ENCODE data around the gene RMC1.
A peak's percentile ranks its signal among the peaks of the same experiment; 100 is the strongest.
"Not testable (repeated sequence)": the region's sequence is repeated elsewhere in the genome, so short reads cannot be mapped to it uniquely, and the experiment has no call there.

Gene RMC1

DNA sequence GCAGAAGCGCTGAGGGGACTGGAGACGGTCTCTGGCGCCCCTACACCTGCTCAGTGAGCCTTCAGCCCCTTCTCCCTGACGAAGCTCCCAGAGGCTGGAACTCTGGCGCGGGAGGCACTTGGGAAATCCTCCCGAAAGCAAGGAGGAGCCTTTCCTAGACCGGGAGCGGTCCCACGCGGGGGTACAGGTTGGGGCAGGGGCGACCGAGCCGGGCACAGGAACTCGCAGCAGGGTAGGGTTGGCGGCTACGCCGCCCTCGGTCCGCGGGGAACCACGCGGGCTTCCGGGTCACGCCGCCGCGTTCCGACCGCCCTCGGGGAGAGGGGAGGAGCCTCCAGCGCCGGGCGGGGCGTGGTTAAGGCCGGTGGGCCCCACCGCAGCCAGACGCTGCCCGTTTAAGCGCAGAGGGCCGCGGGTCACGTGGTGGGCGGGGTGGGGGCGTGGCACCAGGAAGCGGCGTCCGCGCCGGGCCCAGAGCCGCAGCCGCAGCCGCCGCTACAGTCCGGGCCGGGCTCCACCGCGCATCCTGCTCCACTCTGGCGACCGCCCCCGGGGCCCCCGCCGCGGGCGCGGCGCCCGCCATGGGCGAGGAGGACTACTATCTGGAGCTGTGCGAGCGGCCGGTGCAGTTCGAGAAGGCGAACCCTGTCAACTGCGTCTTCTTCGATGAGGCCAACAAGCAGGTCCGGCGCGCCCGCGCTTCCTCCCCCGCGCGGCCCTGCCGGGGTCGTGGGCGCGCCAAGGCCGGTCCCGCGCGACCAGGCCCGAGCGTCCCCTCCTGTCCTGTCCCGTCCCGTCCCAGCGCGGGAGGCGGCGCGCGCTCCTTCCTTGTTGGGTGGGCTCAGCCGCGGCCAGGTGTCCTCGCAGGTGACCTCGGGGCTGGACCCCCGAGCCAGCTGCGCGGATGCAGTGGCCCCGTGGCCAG lies at the start of gene RMC1:
Gene RMC1 (plus strand): TSS at position 474 of the 925 bp plus-strand sequence. CDS start 108 bp downstream, at position 582.
- peak; percentile 98 for DNase-seq (ENCODE audit: low read depth)

DNA sequence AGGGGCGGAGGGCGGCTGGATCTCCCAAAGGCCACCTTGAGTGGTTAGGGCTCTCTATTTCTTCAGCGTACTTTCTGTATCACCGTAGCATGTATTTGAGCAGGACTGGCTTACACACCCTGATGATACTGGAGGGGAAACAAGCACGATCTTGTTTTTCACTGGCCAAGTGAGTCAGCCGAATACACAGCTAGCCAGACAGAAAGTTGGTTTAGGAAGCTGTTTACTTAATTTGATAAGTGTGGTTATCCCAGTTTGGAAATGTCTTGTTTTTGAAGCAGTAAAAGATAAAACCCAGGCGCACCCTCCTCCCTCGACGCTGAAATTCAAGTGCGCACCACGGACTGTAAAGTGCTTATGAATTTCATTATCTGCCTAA lies 49.6 kb upstream of the RMC1 start:
- DNase-seq (ENCODE audit: low read depth): no peak

DNA sequence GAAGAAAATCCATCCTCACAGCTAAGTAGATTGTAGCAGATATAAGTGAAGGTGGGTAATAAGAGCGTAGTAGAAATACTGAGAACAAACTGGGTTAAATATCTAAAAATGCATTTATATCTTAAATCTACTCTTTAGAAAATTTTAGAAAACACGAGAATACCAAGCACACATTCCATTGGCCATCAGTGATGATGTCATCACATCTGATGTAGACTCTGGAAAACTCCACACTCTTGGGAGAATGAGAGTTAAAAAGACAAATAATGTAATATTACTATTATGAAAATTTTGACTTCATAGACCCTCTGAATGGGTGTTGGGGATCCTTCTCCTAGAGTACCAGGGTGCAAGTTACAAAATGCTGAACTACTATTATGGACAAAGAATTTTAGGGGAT lies 46.5 kb upstream of the RMC1 start:
- DNase-seq (ENCODE audit: low read depth): no peak

DNA sequence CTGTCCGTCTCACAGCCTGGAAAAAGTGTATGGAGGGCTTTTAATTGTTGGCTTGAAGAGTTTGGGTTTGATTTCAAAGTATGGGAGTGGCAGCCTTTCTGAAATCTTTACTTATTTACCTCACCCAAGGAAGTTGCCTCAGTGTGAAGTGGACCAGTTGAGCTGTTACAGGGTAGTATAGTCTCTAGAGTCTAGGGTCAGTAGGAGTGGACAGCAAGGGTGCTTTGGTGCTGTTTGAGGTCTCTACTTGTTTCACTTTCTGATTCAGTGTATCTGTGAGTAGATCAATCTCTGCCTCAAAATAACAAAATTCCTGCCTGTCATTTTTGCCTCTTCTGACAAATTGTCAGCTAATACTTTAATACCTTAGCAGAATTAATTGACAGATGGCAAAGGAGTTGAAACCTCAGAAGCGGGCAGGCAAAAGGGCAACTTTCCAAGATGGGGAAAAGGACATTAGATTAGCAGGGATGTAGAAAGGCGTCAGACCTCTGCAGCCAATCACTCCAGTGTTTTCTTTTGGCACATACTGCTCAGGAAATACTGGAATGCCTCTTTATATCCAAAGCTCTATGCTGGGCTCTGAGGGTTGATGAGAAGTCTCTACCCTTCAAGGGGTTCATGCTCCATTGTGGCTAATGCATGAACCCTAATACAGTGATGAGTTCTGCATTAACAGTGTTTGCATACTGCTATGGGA lies 44.3 kb upstream of the RMC1 start:
- DNase-seq (ENCODE audit: low read depth): no peak

DNA sequence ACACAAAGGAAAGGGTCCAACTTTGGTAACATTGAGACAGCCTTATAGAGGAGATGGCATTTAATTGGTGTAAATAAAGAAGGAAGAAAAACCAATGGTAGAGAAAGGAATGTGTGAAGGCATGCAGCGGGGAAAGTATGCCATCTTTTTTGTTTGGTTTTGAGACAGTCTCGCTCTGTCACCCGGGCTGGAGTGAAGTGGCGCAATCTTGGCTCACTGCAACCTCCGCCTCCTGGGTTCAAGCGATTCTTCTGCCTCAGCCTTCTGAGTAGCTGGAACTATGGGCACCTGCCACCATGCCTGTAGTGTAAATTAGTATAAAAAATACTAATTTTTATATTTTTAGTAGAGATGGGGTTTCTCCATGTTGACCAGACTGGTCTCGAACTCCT lies 43.8 kb upstream of the RMC1 start:
- no peak for DNase-seq (ENCODE audit: low read depth)

DNA sequence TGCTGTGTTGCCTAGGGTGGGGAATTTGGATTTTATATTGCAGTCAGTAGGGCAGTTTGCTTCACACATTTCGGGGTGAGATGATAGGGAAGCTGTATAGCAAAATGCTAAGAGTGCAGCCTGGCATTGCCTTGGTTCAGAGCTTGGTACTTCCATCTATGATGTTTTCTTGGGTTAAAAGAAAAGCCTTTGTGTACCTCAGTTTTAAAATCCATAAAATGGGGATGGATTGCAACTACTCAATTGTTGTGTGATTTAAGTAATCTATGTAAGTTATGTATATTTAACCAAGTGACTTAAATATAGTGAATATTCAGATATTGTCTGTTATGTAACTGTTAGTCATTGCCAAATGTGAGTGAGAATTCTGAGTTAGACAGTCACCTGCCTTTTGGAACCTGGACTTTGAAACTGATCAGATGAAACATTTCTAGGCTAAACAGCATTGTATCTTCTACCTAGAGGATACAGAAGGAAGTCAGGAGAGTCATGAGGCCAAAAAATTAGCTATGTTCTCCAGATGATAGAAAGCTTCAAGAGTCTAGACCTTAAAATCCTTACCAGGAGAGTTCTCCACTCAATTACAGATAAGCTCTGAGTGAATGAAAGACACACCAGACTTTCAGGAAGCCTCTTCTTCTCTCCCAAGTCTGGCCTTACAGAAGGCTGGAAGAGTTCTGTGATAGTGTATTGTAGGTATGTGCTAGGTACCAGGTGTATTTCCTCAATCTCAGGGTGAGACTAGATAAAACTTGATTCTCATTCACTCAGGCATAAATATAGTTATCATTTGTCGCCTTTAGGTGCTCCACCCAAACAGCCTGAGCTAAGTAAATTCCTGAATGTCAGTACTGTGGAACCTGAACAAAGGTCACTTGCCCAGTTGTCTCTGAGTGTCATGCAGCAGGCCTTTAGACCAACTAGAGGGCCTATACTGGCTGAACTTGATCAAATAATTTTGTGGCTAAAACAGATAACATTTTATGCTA lies 42.7 kb upstream of the RMC1 start:
- DNase-seq (ENCODE audit: low read depth): no peak

DNA sequence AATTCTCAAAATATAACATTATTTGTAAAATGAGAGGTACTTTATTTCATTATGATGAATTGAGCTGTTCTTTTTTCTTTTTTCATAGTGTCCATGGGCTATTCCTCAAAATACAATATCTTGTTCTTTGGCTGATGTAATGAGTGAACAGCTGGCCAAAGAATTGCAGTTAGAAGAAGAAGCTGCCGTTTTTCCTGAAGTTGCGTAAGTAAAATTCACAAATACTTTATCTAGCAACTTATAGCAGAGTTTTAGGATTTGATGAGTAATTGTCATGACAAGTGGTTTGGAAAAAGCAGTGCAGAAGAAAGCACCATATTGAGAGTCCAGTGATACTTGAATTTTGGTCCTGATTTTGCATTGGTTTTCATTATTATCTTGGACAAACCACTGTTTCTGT lies 40.4 kb upstream of the RMC1 start:
- no peak for DNase-seq (ENCODE audit: low read depth)

DNA sequence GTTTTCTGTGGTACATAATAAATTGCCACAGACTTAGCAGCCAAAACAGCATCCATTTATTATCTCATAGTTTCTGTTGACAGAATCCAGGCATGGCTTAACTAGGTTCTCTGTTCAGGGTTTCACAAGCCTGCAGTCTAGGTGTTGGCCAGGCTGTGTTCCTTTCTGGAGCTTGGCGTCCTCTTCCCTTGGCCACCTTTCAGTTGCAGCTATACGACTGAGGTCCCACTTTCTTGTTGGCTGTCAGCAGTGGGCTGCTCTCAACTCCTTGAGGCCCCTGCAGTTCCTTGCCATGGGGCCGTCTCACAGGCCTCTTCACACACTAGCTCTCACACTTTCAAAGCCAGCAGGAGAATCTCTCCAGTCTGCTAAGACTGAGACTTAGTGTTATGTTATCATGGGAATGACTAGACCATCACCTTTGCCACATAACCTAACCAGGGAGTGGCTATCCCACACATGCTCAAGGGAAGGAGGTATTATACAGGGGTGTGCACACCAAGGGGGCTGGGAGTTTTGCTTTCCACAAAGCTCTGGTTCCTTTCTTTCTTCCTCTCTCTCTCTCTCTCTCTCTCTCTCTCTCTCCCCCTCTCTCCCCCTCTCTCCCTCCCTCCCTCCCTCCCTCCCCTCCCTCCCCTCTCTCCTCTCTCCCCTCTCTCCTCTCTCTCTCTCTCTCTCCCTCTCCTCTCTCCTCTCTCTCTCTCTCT lies 34.4 kb upstream of the RMC1 start:
- no peak for DNase-seq (ENCODE audit: low read depth)

DNA sequence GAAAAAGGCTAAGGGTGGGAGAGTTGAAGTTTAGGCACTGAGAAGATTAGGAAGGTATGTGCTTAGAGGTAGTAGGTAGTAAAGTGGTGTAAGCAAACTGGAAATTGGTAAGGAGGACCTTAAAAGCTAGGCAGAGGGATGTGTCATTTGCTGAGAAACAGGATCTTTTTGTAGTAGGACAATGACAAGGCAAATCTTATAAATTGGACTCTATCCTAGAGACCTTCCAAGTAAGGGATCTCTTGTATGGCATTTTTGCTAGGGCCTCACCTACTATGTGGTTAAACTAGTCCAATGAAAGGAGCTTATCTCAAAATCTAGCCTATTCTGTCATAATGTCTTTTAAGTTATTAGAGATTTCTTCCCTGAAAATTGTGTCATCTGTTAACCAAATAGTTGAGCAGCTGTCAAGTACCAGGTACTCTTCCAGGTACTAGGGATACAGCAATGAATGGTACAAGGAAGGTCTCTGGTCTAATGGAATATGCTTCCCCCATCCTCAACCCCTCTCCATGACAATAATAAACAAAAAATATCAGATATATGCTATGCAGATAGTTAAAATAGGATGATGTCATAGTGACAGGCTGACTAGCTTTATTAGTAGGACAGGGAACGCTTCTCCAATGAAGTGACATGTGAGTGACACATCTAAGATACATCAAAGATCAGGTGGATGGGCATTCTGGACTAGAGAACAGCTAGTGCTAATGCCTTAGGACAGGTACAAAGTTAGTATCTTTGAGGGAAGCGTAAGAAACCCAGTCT lies 32.5 kb upstream of the RMC1 start:
- no peak for DNase-seq (ENCODE audit: low read depth)

DNA sequence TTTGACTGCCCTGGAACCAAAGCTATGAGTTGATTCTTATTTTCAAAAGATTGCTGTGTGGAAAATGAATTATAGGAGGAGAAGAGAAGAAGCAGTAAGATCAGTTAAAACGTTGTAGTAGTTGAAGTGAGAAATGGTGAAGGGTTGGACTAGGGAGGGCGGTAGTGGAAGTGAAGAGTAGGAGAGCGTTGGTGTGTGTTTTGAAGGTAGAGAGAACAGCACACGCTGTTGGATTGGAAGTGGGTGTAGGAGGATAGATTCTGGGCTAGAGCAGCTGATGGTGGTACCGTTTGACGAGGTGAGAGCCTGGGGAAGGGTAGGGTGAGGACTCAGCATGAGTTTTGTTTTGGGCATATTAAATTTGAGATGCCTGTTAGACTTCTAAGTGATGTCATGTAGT lies 31.8 kb upstream of the RMC1 start:
- DNase-seq (ENCODE audit: low read depth): no peak

DNA sequence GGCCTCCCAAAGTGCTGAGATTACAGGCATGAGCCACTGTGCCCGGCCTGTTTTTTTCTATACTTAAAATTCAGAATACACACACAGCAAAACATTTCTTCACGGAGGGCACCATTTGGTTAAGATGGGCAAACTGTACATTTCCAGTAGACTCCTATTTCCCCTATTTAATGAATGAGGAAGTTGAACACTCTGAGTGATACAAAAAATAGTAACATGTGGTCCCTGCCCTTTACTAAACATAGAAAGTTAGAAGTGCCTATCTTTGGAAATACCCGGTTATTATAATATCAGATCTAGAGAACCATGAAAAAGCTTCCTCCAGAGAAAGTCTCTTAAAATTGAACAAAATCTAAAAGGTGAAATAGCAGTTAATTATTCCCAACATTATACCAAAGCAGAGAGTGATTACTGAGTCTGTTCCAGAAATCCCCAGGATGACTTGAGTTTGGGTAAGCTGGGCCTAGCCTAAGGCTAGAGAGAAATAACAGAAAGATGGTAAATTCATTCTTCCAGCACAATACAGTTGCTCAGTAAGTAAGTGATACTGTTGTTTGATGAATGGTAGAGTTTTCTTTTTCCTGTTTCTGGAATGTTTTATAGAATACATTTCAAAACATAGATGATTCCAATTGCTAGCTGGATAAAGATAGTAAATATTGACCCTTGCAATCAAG lies 23.3 kb upstream of the RMC1 start:
- DNase-seq (ENCODE audit: low read depth): no peak

DNA sequence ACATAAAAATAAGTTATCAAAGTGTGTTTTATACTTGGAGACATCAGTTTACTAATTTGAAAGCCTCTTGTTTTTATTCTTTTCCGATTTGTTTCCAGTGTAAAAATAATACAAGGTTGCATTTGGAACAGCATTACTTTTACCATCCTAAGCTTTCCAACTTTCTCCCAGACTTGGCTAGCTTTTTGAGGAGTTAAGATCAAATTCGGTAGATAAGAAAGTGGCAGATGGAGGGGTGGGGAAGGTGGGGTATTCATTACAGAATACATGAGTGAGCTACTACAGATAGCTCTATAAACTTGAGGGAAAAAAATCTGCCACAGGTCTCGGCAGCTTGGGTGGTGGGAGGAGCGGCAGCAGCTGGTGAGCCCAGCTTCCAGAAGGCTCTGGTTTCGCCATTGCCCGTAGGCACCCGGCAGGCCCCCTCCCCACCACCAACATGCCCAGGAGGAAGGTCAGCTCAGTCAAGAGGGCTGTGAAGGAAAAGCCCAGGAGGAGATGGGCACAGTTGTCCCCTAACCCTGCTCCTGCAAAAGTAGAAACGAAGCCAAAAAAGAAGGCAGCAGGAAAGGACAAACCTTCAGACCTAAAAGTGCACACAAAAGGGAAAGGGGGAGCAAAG lies 18.6 kb upstream of the RMC1 start:
- no peak for DNase-seq (ENCODE audit: low read depth)

DNA sequence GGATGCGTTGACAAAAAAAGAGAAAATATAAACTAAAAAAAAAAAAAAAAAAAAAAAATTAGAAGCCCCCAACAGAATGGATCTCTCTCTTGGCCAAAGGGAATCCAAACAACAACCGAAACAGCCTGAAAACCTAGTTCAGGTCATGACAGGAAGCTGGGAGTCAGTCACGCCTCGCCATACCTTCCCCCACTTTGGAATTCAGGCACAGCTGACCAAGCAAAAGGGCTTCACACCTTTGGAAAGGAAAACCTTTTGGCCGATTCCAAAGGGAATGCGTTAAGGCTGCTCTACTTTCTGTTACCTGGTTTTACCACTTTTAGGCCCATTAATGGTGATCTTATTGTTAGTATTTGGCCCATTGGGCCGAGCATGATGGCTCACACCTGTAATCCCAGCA lies 17.9 kb upstream of the RMC1 start:
- no peak for DNase-seq (ENCODE audit: low read depth)

DNA sequence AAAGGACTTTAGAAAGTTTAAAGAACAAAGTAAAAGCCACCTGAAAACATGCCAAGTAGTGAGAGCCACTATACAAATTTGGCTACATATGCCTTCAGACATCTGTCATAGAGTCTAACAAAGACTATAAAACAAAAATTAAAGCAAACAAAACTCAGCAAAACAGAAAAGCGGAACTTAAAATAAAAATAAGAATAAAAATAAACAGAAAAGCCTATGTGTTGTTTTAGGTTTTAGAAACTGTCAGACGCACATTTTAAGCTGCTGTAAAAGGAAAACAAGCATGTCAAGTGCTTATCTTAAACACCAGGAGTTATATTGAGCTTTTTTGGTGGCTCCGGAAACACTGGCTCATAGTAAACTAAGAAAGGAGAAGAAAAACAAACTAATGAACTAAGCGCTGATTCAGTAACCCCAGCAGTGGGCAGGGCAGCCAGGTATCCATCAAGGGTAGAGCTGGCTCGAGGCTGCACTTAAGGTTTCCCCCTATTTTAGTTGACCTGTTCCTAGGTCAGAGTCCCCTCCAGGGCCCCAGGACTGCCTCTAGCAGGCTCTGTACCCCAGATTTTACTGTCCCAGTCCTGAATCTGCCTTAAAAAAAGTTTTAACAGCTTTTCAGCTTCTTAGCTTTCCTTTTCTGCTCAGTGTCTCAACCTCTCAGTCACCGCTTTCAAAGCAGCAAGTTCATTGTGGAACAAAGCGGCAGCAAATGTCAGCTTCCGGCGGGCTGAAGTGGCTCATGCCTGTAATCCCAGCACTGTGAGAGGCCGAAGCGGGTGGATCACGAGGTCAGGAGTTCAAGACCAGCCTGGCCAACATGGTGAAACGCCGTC lies 15.4 kb upstream of the RMC1 start:
- peak; percentile 34 for DNase-seq (ENCODE audit: low read depth)

DNA sequence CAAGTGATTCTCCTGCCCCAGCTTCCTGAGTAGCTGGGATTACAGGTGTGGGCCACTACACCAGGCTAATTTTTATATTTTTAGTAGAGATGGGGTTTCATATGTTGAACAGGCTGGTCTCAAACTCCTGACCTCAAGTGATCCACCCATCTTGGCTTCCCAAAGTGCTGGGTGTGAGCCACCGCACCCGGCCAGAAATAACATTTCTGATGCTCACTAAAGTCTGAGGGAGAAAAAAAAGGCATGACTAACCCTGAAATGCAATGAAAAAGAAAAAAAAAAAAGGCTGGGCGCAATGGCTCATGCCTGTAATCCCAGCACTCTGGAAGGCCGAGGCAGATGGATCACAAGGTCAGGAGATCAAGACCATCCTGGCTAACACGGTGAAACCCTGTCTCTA lies 13.7 kb upstream of the RMC1 start:
- DNase-seq (ENCODE audit: low read depth): not testable (repeated sequence)

DNA sequence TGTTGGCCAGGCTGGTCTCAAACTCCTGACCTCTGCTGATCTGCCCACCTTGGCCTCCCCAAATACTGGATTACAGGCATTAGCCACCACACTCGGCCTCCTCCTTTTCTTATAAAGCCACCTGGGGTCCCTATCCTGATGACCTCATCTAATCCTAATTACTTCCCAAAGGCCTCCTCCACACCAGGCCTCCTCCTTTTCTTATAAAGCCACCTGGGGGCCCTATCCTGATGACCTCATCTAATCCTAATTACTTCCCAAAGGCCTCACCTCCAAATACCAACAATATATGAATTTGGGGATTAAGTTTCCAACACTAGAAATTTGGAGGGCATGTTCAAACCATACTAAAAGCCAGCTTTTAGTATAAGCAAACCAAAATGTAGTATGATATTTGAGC lies 9.7 kb upstream of the RMC1 start:
- DNase-seq (ENCODE audit: low read depth): no peak

DNA sequence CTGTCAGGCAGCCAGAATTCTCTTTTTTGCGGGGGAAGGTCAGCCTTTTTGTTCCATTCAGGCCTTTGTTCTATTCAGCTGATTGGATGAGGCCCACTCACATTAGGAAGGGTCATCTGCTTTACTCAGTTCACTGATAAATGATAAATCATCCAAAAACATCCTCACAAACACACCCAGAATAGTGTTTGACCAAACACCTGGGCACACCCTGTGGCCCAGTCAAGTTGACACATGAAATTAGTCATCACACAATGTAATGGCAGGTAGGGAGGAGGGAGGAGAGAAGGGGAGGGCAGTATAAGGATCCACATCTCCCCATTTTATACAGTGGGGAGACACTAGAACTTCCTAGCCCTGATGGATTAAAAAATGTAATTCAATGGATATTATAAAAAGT lies 8.3 kb upstream of the RMC1 start:
- no peak for DNase-seq (ENCODE audit: low read depth)

DNA sequence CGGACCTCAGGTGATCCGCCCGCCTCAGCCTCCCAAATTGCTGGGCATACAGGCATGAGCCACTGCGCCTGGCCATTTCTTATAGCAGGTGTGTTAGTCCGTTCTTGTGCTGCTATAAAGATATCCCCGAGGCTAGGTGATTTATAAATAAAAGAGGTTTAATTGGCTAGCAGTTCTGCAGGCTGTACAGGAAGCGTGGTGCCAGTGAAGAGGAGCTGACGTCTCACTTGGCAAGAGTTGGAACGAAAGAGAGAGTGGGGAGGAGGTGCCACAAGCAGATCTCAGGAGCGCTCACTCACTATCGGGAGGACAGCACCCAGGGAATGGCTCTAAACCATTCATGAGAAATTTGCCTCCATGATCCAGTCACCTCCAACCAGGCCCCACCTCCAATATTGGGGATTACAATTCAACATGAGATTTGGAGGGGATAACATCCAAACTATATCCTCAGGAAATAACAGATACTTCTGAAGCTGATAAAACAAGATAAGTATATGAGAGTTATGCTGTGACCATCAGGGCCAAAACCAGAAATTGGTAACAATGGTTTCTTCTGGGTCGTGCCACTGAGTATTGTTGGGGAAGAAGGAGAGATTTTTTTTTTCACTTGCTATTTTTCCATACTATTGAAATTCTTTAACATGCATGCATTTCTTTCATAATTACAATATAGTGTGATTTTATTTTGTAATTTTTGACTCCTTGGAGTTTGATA lies 7.4 kb upstream of the RMC1 start:
- no peak for DNase-seq (ENCODE audit: low read depth)

Data from activated T-cell treated with anti-CD3 and anti-CD28 coated beads for 24 hours (primary cell).